IPS DF 6.9 (cell line): ENCODE measurements around the gene MTMR12.
"Not testable (repeated sequence)": the region's sequence is repeated elsewhere in the genome, so short reads cannot be mapped to it uniquely, and the experiment has no call there.

Experiments
- DNase-seq: peaks from one replicate; pipeline ENCODE4 v3.0.0-alpha.2; 2013; ENCODE audit warnings: low read depth, low spot score
- H3K27ac ChIP-seq: one replicate; pipeline ENCODE4 v1.5.1; 2013; ENCODE audit warnings: low read length, control low read depth
- H3K27me3 ChIP-seq: 2 replicates; pipeline ENCODE4 v1.6.1; 2013; ENCODE audit warnings: mild to moderate bottlenecking, low read length; ENCODE audit not compliant: control insufficient read depth, insufficient read depth
- H3K36me3 ChIP-seq: 2 replicates; pipeline ENCODE4 v1.6.1; 2013; ENCODE audit warnings: low read length; ENCODE audit not compliant: control insufficient read depth, insufficient read depth
- H3K4me1 ChIP-seq: 2 replicates; pipeline ENCODE4 v1.6.1; 2013; ENCODE audit warnings: low read length; ENCODE audit not compliant: control insufficient read depth, insufficient read depth
- H3K4me3 ChIP-seq: 2 replicates; pipeline ENCODE4 v1.5.1; 2013; ENCODE audit warnings: mild to moderate bottlenecking, low read length
- H3K9me3 ChIP-seq: 2 replicates; pipeline ENCODE4 v1.6.1; 2013; ENCODE audit warnings: low read length, inconsistent platforms; ENCODE audit not compliant: control insufficient read depth, insufficient read depth
- WGBS: extraction: QIAGEN DNeasy Blood & Tissue Kit; methylation state at CpG from one replicate; pipeline ENCODE4 v1.1.7; 2013; ENCODE audit warnings: mixed read lengths, missing lambda C conversion rate; ENCODE audit not compliant: insufficient read length, insufficient coverage; 5-methylcytosine and 5-hydroxymethylcytosine counted together

The MTMR12 gene

DNA sequence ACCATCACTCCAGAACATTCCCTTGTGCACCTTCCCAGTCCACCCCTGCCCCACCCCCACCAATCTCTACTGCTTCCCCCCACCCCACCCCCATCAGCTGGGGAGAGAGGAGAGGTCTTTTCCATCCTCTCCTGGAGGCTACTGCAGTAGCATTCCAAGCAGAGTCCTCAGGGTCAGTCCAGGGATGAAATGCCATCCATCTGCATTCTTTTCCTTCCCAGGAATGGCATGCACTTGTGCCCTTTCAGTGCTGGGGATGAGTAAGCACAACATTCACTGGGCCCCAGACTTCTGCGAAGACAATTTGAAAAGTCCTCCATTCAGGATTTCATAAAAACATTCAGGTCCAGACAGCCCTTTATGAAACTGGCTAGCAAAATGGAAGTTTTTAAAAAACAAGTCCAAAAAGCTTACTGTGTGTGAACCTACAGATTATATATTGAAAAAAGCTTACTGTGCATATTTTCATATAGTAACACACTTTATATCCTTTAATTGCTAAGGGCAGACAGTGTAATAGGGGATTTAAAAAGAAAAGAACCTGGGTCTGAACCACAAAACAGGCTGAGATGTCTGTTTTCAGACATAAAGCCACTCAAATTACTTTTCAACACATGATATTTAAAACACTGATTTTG is 88.6 kb downstream of the MTMR12 start:
- Histone ChIP-seq H3K4me3 (no peak overlapping the region), H3K27me3 (no peaks in the 10 kb centered on the region), H3K4me1 (no peaks in the 10 kb centered on the region), H3K27ac (no peak overlapping the region), H3K36me3 (peaks cover 4% of the 10 kb centered on the region), H3K9me3 (no peaks in the 10 kb centered on the region)
- DNase-seq = no peak
- no CpG with 5 or more reads among the region's 1 CpG for WGBS

DNA sequence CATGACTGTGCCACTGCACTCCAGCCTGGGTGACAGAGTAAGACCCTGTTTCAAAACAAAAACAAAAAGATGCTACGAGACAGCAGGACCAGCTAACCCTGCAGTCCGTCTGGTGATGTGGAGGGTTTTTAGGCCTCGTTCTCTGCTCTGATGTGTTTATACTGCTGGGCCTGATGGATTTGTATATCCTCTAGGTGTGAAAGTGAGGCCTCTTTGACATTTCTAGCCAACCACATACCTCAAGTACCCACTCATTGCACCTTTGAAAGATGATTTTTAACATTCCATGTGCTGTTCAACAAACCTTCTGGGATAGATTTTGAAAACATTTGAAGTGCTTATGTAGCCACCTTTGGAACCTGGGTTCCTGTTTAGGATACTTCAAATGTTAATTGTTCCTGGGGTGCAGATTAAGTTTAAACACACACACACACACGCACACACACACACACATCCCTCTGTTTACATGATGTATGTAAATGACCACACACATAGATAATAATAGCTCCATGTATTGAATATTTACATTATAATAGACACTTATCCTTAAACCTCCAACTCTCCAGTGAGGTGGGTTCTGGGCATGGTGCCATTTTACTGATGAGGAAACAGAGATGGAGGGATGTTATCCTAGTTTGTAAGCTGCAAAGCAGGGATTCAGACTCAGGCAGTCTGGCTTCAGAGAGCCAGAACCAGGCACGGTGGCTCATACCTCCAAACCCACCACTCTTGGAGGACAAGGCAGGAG is 89.8 kb downstream of the MTMR12 start:
- Histone ChIP-seq H3K27ac (no peak overlapping the region), H3K36me3 (no peaks in the 10 kb centered on the region), H3K4me3 (no peak overlapping the region), H3K27me3 (no peaks in the 10 kb centered on the region), H3K9me3 (no peaks in the 10 kb centered on the region), H3K4me1 (no peaks in the 10 kb centered on the region)
- no peak for DNase-seq
- no CpG with 5 or more reads among the region's 5 CpGs for WGBS

DNA sequence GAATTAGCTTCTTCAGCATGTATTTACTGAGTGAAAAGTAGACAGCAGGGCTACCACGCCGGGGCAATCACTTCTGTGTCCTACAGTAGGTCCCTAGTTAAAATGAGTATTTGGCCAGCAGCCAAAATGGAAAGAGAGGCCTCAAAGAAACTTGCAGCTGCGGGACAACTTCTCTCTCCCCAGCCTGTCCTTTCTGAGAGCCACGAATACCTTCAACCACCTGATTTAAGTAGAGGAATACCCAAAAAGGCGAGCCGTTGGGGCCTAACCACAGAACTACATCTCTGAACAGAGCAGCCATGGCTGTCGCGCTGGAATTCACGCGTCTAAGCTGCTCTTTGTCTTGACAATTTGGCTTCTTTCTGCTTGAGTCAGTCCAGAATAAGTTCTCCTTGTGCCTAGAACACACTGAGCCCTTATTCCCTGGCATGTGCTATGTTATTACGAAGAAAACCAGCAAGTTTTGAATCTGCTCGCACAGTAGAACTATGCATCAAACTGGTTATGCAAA is 94.8 kb downstream of the MTMR12 start:
- no peaks in the 10 kb centered on the region for H3K27me3 ChIP-seq
- H3K4me3 ChIP-seq = no peak overlapping the region
- DNase-seq = no peak
- no peaks in the 10 kb centered on the region for H3K36me3 ChIP-seq
- no peaks in the 10 kb centered on the region for H3K9me3 ChIP-seq
- no peak overlapping the region for H3K27ac ChIP-seq
- no CpG with 5 or more reads among the region's 12 CpGs for WGBS
- no peaks in the 10 kb centered on the region for H3K4me1 ChIP-seq

DNA sequence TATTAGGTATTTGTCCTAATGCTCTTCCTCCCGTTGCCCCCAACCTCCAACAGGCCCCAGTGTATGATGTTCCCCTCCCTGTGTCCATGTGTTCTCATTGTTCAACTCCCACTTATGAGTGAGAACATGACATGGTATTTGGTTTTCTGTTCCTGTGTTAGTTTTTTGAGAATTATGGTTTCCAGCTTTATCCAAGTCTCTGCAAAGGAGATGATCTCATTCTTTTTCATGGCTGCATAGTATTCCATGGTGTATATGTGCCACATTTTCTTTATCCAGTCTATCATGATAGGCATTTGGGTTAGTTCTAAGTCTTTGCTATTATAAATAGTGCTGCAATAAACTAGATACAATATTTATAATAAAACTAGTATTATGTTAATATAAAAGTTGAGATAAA is 98.4 kb downstream of the MTMR12 start:
- not testable (repeated sequence) for H3K4me3 ChIP-seq, H3K9me3 ChIP-seq, H3K36me3 ChIP-seq, H3K27ac ChIP-seq, DNase-seq, H3K4me1 ChIP-seq, H3K27me3 ChIP-seq
- no CpG with 5 or more reads among the region's 1 CpG for WGBS

DNA sequence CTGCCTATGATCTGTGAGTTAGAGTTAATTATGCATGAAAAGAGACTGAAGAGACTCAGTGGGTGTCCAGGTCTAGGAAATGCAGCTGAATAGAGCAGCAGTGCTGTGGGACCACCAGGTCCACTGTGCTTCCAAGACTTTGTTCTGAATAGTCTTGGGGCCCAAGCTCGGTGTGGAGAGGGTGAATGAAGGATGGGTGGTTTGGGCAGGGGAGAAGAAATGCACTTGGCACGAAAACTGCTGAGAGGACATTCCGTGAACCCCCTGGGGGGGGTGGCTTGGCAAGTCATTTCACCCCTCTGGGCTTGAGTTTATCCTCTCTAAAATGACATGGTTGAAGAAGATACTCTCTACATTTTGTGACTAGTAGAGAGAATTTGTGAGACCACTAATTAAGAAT is 102.6 kb downstream of the MTMR12 start:
- no CpG with 5 or more reads among the region's 3 CpGs for WGBS
- H3K4me1 ChIP-seq = no peaks in the 10 kb centered on the region
- no peaks in the 10 kb centered on the region for H3K36me3 ChIP-seq
- no peak overlapping the region for H3K27ac ChIP-seq
- DNase-seq = no peak
- no peaks in the 10 kb centered on the region for H3K27me3 ChIP-seq
- no peaks in the 10 kb centered on the region for H3K9me3 ChIP-seq
- H3K4me3 ChIP-seq = no peak overlapping the region

DNA sequence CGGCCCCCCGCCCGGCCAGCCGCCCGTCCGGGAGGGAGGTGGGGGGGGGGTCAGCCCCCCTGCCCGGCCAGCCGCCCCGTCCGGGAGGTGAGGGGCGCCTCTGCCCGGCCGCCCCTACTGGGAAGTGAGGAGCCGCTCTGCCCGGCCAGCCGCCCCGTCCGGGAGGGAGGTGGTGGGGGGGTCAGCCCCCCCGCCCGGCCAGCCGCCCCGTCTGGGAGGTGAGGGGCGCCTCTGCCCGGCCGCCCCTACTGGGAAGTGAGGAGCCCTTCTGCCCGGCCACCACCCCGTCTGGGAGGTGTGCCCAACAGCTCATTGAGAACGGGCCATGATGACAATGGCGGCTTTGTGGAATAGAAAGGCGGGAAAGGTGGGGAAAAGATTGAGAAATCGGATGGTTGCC is 103.9 kb downstream of the MTMR12 start:
- H3K36me3 ChIP-seq, H3K27ac ChIP-seq, DNase-seq, H3K4me1 ChIP-seq, H3K27me3 ChIP-seq, H3K9me3 ChIP-seq, H3K4me3 ChIP-seq: not testable (repeated sequence)
- WGBS = no CpG with 5 or more reads among the region's 31 CpGs

DNA sequence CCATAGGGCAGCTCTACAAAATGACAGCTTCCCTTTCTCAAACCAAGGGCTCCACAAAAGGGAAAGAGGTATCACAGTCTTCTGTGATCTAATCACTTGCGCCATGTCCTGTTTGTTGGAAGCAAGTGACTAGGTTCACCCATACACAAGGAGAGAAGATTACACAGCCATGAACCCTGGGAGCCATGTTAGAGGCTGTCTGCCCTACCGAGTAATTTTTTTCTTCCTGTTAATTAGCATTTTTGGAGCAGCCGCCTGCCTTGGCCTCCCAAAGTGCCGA is 105.4 kb downstream of the MTMR12 start:
- no peak for DNase-seq
- WGBS = no CpG with 5 or more reads among the region's 4 CpGs
- H3K27ac ChIP-seq = no peak overlapping the region

DNA sequence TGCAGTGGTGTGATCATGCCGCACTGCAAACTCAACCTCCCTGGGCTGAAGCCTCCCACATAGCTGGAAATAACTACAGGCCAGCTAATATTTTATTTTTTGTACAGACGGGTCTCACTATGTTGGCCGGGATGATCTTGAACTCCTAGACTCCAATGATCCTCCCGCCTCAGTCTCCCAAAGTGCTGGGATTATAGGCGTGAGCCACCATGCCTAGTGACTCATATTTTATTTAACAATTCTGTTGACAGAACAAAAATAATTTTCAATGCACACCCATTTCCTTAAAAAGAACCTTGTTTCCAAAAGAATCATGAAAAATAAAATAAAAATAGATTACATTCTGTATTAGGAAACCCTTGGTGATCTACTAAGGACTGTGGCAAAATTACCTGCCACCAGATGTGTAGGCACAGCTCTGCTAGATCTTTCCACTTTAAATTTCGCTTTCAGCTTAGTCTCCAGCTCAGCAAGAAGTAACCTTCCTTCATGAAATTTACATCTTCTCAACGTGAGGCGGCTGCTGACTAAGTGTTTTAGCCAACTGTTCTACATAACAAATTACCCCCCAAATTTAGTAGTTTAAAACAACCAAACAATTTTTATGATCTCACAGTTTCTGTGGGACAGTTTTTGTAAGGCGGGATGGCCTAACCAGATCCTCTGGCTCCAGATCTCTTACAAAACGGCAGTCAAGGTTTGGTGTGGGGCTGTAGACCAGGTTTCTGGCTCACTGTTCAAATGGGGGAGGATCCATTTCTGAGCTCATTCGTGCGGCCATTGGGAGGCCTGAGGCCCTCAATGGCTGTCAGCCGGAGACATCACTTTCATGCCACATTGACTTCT is 106.0 kb downstream of the MTMR12 start:
- no peak overlapping the region for H3K27ac ChIP-seq
- DNase-seq = no peak
- no CpG with 5 or more reads among the region's 13 CpGs for WGBS

More for the DNA sequence above, 105.4 kb downstream of the MTMR12 start:
- H3K36me3 ChIP-seq = no peaks in the 10 kb centered on the region
- H3K9me3 ChIP-seq = no peaks in the 10 kb centered on the region
- H3K4me3 ChIP-seq = no peak overlapping the region
- no peaks in the 10 kb centered on the region for H3K27me3 ChIP-seq
- H3K4me1 ChIP-seq = no peaks in the 10 kb centered on the region

DNA sequence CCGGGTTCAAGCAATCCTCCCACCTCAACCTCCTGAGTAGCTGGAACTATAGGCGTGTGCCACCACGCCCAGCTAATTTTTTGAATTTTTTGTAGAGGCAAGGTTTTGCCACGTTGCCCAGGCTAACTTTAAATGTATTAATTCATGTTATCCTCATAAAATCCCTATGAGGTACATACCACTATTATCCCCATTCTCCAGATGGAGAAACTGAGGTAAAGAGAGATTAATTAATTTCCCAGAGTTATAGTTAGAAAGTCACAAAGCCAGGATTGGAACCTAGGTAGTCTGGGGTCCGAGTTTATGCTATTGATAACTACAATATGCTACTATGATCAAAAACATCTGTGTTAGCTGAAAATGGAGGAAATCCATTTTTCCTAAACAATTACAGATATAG is 106.7 kb downstream of the MTMR12 start:
- H3K4me1 ChIP-seq = no peaks in the 10 kb centered on the region
- no peaks in the 10 kb centered on the region for H3K36me3 ChIP-seq
- no peak for DNase-seq
- no CpG with 5 or more reads among the region's 5 CpGs for WGBS
- H3K27ac ChIP-seq = no peak overlapping the region
- H3K9me3 ChIP-seq = no peaks in the 10 kb centered on the region
- H3K4me3 ChIP-seq = no peak overlapping the region
- no peaks in the 10 kb centered on the region for H3K27me3 ChIP-seq

More for the DNA sequence above, 106.0 kb downstream of the MTMR12 start:
- H3K27me3 ChIP-seq = no peaks in the 10 kb centered on the region
- H3K4me1 ChIP-seq = no peaks in the 10 kb centered on the region
- no peak overlapping the region for H3K4me3 ChIP-seq
- no peaks in the 10 kb centered on the region for H3K9me3 ChIP-seq
- no peaks in the 10 kb centered on the region for H3K36me3 ChIP-seq

DNA sequence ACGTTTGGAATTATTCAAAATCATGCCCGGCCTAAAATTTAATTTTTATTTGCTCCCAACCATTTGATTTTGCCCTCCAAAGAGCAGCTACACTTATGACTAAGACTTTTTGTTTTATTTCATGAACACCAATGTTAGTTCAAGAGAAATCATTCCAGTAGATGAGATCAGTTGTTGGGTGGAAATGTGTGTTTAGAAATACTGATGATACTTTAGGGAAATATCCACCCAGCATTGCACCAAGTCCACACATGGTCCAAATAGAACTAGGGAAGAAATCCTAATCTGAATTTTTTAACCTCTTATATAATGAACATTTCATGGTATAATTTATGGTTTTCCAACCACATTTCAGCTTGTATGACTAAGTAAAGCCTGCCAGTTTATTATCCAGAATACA is 110.3 kb downstream of the MTMR12 start:
- no CpG with 5 or more reads among the region's 2 CpGs for WGBS
- Histone ChIP-seq H3K4me3 (no peak overlapping the region), H3K36me3 (no peaks in the 10 kb centered on the region), H3K9me3 (no peaks in the 10 kb centered on the region), H3K27me3 (no peaks in the 10 kb centered on the region), H3K4me1 (no peaks in the 10 kb centered on the region), H3K27ac (no peak overlapping the region)
- no peak for DNase-seq
